K562 (cell line): Measurements from ENCODE around the gene SPCS3. TPM values are rescaled to one million over a fixed set of nuclear protein-coding genes. Genes with fewer than 3 reads are reported as not detected.
A peak's percentile ranks its signal among the peaks of the same experiment; 100 is the strongest.

Source experiments
- EP400 ChIP-seq: fragments of 450-650 bp; IDR thresholded peaks from 2 replicates; pipeline ENCODE4 v1.6.1; 2017; ENCODE audit warnings: antibody characterized with exemption, mild to moderate bottlenecking, moderate library complexity
- POLR2G ChIP-seq: fragments of 200-400 bp; formaldehyde crosslinking; IDR thresholded peaks from 2 replicates; pipeline ENCODE4 v1.6.1; 2017; ENCODE audit warnings: low read depth, mild to moderate bottlenecking, antibody characterized with exemption, low read length, moderate library complexity
- ZBTB17 ChIP-seq: fragments of 450-650 bp; formaldehyde crosslinking; IDR thresholded peaks from 2 replicates; pipeline ENCODE4 v1.4.0; 2020; ENCODE audit warnings: mild to moderate bottlenecking
- polyA plus RNA-seq, 8 experiments: library from polyadenylated mRNA; depleted of rRNA in 4 of 8; stranded (reverse) in 5 of 8; unstranded in 3 of 8; fragments of >200 nt; fragmentation: Nextera tagmentation in 2 of 8; fragmentation: Illumina TruSeq in 1 of 8; extraction: Ambion mirVana in 2 of 8; extraction: Trizol in 1 of 8; gene quantifications; 2 replicates each; pipeline versions ENCODE4 v1.2.1 to v1.2.3, GENCODE V29; 2011 to 2014; ENCODE audit warnings: inconsistent platforms in 1 of 8, missing spikeins in 1 of 8
- total RNA-seq, 7 experiments: library from RNA; depleted of rRNA in 6 of 7; stranded (reverse); fragments of >200 nt in 6 of 7; fragmentation: Illumina TruSeq in 2 of 7; extraction: Trizol in 2 of 7; gene quantifications; 2 replicates each; pipeline versions ENCODE4 v1.2.1 to v1.2.3, GENCODE V29; 2011 to 2021; ENCODE audit warnings: low replicate concordance in 1 of 7
- TF ChIP-seq, protein P1 (sequence below), 3 experiments: fragments of 200-800 bp in 1 of 3; fragments of 250-450 bp in 1 of 3; fragments of 450-650 bp in 1 of 3; sonication (Bioruptor Pico) in 1 of 3; sonication (Bioruptor generic) in 1 of 3; formaldehyde crosslinking in 1 of 3; IDR thresholded peaks; 2 replicates each; pipeline versions ENCODE4 v1.6.1 to v1.8.0; 2016 to 2022; ENCODE audit warnings: mild to moderate bottlenecking in 2 of 3, missing genetic modification characterization in 2 of 3, missing compliant biosample characterization in 1 of 3, moderate library complexity in 1 of 3
- TF ChIP-seq, protein P2 (sequence below): fragments of 450-650 bp; formaldehyde crosslinking; IDR thresholded peaks from 2 replicates; pipeline ENCODE4 v1.4.0; 2020; ENCODE audit warnings: mild to moderate bottlenecking, mixed read lengths
- TF ChIP-seq, protein P3 (sequence below): fragments of 450-650 bp; formaldehyde crosslinking; conservative IDR thresholded peaks from 2 replicates; pipeline ENCODE4 v1.4.0; 2022; ENCODE audit warnings: mild to moderate bottlenecking, missing genetic modification characterization
- TF ChIP-seq, protein P4 (sequence below), 2 experiments: fragments of 450-650 bp in 1 of 2; sonication (generic) in 1 of 2; formaldehyde crosslinking in 1 of 2; IDR thresholded peaks; 2 replicates each; pipeline versions ENCODE4 v1.7.1 to v1.9.0; 2016 to 2022; ENCODE audit warnings: inconsistent platforms in 1 of 2, mild to moderate bottlenecking in 1 of 2, missing genetic modification reagents in 1 of 2

The SPCS3 gene
- total and polyA plus RNA-seq, 9 of the 15 experiments (the other 6 are each of a cell fraction or from before 2014, with no cell fraction given), result 64.6 to 196 (median 85.4) TPM

DNA sequence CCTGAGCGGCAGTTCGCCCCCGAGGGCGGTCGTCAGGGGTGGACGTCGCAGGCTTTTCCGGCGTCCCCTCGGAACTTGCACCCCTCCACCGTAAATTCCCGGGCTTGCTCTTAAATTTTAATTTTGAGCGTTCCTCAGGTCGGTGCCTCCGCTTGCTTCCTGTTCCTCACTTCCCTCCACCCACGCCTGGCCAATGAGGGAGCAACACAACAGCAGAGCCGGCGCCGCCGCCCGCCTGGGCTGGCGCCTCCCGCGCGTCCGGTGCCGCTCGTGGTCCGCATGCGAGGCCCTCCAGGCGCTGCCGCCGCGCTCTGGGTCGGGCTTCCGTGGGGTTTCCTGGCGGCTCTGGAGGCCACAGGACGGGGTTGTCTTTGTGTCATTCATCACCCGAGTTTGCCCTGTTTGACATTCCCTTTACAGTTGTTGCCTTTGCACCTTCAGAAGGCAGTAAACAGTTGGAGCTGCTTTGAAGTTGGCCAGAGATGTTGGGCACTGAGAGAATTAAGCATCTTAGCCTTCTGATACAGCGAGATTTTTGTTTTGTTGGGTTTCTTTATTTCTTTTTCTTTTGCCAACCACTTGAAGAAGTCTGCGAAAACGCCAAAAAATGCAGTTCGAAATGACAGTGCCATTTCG lies 692 bp downstream of the SPCS3 start (continued):
- TF ChIP-seq, protein P1, sequence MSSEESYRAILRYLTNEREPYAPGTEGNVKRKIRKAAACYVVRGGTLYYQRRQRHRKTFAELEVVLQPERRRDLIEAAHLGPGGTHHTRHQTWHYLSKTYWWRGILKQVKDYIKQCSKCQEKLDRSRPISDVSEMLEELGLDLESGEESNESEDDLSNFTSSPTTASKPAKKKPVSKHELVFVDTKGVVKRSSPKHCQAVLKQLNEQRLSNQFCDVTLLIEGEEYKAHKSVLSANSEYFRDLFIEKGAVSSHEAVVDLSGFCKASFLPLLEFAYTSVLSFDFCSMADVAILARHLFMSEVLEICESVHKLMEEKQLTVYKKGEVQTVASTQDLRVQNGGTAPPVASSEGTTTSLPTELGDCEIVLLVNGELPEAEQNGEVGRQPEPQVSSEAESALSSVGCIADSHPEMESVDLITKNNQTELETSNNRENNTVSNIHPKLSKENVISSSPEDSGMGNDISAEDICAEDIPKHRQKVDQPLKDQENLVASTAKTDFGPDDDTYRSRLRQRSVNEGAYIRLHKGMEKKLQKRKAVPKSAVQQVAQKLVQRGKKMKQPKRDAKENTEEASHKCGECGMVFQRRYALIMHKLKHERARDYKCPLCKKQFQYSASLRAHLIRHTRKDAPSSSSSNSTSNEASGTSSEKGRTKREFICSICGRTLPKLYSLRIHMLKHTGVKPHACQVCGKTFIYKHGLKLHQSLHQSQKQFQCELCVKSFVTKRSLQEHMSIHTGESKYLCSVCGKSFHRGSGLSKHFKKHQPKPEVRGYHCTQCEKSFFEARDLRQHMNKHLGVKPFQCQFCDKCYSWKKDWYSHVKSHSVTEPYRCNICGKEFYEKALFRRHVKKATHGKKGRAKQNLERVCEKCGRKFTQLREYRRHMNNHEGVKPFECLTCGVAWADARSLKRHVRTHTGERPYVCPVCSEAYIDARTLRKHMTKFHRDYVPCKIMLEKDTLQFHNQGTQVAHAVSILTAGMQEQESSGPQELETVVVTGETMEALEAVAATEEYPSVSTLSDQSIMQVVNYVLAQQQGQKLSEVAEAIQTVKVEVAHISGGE (CRISPR knock-in tag; IDR thresholded peaks at IDR 0.05), result peak in 1 of 3 experiments; percentile 54; a peak in 2 of 6 replicates
- no peak for TF ChIP-seq ZBTB17 (CRISPR knock-in tag)
- TF ChIP-seq, protein P2, sequence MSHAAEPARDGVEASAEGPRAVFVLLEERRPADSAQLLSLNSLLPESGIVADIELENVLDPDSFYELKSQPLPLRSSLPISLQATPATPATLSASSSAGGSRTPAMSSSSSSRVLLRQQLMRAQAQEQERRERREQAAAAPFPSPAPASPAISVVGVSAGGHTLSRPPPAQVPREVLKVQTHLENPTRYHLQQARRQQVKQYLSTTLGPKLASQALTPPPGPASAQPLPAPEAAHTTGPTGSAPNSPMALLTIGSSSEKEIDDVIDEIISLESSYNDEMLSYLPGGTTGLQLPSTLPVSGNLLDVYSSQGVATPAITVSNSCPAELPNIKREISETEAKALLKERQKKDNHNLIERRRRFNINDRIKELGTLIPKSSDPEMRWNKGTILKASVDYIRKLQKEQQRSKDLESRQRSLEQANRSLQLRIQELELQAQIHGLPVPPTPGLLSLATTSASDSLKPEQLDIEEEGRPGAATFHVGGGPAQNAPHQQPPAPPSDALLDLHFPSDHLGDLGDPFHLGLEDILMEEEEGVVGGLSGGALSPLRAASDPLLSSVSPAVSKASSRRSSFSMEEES (CRISPR knock-in tag), result no peak
- TF ChIP-seq, protein P3, sequence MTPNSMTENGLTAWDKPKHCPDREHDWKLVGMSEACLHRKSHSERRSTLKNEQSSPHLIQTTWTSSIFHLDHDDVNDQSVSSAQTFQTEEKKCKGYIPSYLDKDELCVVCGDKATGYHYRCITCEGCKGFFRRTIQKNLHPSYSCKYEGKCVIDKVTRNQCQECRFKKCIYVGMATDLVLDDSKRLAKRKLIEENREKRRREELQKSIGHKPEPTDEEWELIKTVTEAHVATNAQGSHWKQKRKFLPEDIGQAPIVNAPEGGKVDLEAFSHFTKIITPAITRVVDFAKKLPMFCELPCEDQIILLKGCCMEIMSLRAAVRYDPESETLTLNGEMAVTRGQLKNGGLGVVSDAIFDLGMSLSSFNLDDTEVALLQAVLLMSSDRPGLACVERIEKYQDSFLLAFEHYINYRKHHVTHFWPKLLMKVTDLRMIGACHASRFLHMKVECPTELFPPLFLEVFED (CRISPR knock-in tag), result no peak
- TF ChIP-seq EP400, result peak; percentile 62; the same call in 1 of the 2 replicates
- peak; percentile 78 for TF ChIP-seq POLR2G
- TF ChIP-seq, protein P4, sequence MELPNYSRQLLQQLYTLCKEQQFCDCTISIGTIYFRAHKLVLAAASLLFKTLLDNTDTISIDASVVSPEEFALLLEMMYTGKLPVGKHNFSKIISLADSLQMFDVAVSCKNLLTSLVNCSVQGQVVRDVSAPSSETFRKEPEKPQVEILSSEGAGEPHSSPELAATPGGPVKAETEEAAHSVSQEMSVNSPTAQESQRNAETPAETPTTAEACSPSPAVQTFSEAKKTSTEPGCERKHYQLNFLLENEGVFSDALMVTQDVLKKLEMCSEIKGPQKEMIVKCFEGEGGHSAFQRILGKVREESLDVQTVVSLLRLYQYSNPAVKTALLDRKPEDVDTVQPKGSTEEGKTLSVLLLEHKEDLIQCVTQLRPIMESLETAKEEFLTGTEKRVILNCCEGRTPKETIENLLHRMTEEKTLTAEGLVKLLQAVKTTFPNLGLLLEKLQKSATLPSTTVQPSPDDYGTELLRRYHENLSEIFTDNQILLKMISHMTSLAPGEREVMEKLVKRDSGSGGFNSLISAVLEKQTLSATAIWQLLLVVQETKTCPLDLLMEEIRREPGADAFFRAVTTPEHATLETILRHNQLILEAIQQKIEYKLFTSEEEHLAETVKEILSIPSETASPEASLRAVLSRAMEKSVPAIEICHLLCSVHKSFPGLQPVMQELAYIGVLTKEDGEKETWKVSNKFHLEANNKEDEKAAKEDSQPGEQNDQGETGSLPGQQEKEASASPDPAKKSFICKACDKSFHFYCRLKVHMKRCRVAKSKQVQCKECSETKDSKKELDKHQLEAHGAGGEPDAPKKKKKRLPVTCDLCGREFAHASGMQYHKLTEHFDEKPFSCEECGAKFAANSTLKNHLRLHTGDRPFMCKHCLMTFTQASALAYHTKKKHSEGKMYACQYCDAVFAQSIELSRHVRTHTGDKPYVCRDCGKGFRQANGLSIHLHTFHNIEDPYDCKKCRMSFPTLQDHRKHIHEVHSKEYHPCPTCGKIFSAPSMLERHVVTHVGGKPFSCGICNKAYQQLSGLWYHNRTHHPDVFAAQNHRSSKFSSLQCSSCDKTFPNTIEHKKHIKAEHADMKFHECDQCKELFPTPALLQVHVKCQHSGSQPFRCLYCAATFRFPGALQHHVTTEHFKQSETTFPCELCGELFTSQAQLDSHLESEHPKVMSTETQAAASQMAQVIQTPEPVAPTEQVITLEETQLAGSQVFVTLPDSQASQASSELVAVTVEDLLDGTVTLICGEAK (IDR thresholded peaks at IDR 0.05), result 0 out of 2 replicates have a peak, but pooled peaks have one; percentile 14
- TF ChIP-seq, protein P4 (CRISPR knock-in tag; IDR thresholded peaks at IDR 0.05), result no peak
